ENCODE data around the gene ALPK1.

- no peak for TF ChIP-seq ZNF561 (tag by site-specific recombination; IDR thresholded peaks at IDR 0.05; ENCODE audit: borderline replicate concordance)
- no peak for TF ChIP-seq SP2 (tag by site-specific recombination; IDR thresholded peaks at IDR 0.05)
- no peak for TF ChIP-seq ZSCAN23 (tag by site-specific recombination; IDR thresholded peaks at IDR 0.05)
Measured at GRCh38 chr4:112252234-112252633, 44.9 kb upstream of the ALPK1 start.
